ENCODE data around the gene WASF1. TPM values are rescaled to one million over a fixed set of nuclear protein-coding genes. Genes with fewer than 3 reads are reported as not detected.

The WASF1 gene
- total and polyA plus RNA-seq, 10 donors, result 1.2 to 8.8 (median 3.0) TPM

GRCh38 chr6:110101885-110102284, 77.6 kb downstream of the WASF1 start:
- no peak overlapping the region for H3K4me3 ChIP-seq
- H3K9me3 ChIP-seq, result no peaks in the 10 kb centered on the region
- DNase-seq, result peak; percentile 73
- H3K27ac ChIP-seq, result no peak overlapping the region
- TF ChIP-seq POLR2AphosphoS5 (IDR thresholded peaks at IDR 0.05) (no peak), POLR2A (IDR thresholded peaks at IDR 0.05) (no peak)
- TF ChIP-seq, protein P1, sequence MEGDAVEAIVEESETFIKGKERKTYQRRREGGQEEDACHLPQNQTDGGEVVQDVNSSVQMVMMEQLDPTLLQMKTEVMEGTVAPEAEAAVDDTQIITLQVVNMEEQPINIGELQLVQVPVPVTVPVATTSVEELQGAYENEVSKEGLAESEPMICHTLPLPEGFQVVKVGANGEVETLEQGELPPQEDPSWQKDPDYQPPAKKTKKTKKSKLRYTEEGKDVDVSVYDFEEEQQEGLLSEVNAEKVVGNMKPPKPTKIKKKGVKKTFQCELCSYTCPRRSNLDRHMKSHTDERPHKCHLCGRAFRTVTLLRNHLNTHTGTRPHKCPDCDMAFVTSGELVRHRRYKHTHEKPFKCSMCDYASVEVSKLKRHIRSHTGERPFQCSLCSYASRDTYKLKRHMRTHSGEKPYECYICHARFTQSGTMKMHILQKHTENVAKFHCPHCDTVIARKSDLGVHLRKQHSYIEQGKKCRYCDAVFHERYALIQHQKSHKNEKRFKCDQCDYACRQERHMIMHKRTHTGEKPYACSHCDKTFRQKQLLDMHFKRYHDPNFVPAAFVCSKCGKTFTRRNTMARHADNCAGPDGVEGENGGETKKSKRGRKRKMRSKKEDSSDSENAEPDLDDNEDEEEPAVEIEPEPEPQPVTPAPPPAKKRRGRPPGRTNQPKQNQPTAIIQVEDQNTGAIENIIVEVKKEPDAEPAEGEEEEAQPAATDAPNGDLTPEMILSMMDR (IDR thresholded peaks at IDR 0.05 in 8 of 11, conservative IDR thresholded peaks at IDR 0.05 in 3 of 11), result no peak
- H3K27me3 ChIP-seq (replicated peaks in 1 of 7), result no peaks in the 10 kb centered on the region
- intact Hi-C loops (cut with DNase I; ENCODE audit: low total_unique reads), result no loop called here
- WGBS, 5 donors, result 31 to 55% (median 44%) methylated on average over 1 of the region's 1 CpG
- peaks cover 0 to 12% (median 8%) of the 10 kb centered on the region in 6 donors for H3K4me1 ChIP-seq
- H3K36me3 ChIP-seq, result peaks cover 0 to 6% (median 0%) of the 10 kb centered on the region in 6 donors

DNA sequence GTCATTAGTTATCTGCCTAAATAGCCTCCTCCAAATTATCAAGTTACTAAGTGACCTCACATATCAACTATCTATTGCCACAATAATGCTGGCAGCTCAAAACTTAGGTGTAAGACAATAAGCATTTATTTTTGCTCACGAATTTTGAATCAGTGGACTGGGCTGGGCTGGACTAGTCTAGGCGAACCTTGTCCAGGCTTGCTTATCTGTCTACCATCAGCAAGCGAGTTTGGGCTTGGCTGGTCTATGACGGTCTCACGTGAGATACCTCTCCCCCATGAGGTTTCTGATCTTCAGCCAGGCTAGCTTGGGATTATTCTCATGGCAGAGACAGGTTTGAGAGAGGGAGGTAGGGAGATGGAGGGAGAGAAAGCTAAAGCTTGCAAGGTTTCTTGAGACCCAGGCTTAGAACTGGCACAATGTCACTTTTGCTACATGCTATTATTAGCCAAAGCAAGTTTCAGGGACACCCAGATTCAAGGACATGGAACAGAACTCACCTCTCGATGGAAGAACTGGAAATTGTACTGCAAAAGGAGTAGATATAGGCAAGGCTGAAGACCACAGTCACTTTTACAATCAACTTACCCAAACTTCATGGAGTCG, 80.9 kb downstream of the WASF1 start:
- 76 to 89% (median 81%) methylated on average over 7 of the region's 7 CpGs for WGBS, 5 donors
- Histone ChIP-seq H3K27me3 (replicated peaks in 1 of 7) (no peaks in the 10 kb centered on the region), H3K27ac (no peak overlapping the region), H3K4me1 (peaks cover 0 to 22% (median 8%) of the 10 kb centered on the region in 6 donors), H3K36me3 (peaks cover 0 to 6% (median 0%) of the 10 kb centered on the region in 6 donors), H3K9me3 (no peaks in the 10 kb centered on the region), H3K4me3 (no peak overlapping the region)
- TF ChIP-seq POLR2A (IDR thresholded peaks at IDR 0.05) (no peak), POLR2AphosphoS5 (IDR thresholded peaks at IDR 0.05) (no peak)
- TF ChIP-seq, protein P1 (IDR thresholded peaks at IDR 0.05 in 8 of 11, conservative IDR thresholded peaks at IDR 0.05 in 3 of 11), result no peak
- intact Hi-C loops (cut with DNase I; ENCODE audit: low total_unique reads), result no loop called here
- DNase-seq, result no peak

DNA sequence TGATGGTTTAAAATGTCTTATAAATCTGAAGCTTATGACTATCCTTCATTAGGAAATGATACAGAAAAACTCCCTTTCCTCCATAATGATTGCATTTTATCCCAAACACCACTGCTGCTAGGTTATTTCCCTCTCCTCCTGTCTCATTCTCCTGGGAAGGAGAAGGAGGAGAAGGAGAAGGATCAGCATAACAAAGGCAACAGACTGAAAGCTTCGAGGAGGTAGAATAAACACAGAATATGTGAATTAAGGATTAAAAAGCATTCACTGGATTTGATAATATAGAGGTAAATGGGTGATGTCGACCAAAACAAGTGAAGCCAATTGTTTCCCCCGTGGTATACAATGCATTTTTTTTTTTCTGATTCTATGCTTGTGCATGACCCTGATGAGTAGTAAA, 82.0 kb downstream of the WASF1 start:
- no peaks in the 10 kb centered on the region for H3K27me3 ChIP-seq (replicated peaks in 1 of 7)
- no peak overlapping the region for H3K4me3 ChIP-seq
- no peaks in the 10 kb centered on the region for H3K9me3 ChIP-seq
- intact Hi-C loops (cut with DNase I; ENCODE audit: low total_unique reads), result no loop called here
- H3K4me1 ChIP-seq, result peaks cover 0 to 22% (median 8%) of the 10 kb centered on the region in 6 donors
- peaks cover 0 to 6% (median 0%) of the 10 kb centered on the region in 6 donors for H3K36me3 ChIP-seq
- peak overlapping the region in 6 of 8 donors; percentile 50 to 66 (median 64) for H3K27ac ChIP-seq
- DNase-seq, result no peak
- 56 to 63% (median 60%) methylated on average over 3 of the region's 3 CpGs for WGBS, 5 donors
- no peak for TF ChIP-seq POLR2A (IDR thresholded peaks at IDR 0.05)
- TF ChIP-seq, protein P1 (IDR thresholded peaks at IDR 0.05 in 8 of 11, conservative IDR thresholded peaks at IDR 0.05 in 3 of 11), result no peak
- no peak for TF ChIP-seq POLR2AphosphoS5 (IDR thresholded peaks at IDR 0.05)

GRCh38 chr6:110095935-110096334, 83.5 kb downstream of the WASF1 start:
- DNase-seq, result no peak
- intact Hi-C loops (cut with DNase I; ENCODE audit: low total_unique reads), result no loop called here

More at GRCh38 chr6:110095935-110096334, 83.5 kb downstream of the WASF1 start:
- no peak overlapping the region for H3K4me3 ChIP-seq
- WGBS, 5 donors, result 91 to 100% (median 98%) methylated on average over 1 of the region's 1 CpG
- H3K27me3 ChIP-seq (replicated peaks in 1 of 7), result no peaks in the 10 kb centered on the region
- TF ChIP-seq POLR2AphosphoS5 (IDR thresholded peaks at IDR 0.05), result no peak
- TF ChIP-seq, protein P1 (IDR thresholded peaks at IDR 0.05 in 8 of 11, conservative IDR thresholded peaks at IDR 0.05 in 3 of 11), result no peak
- TF ChIP-seq POLR2A (IDR thresholded peaks at IDR 0.05), result no peak
- H3K9me3 ChIP-seq, result no peaks in the 10 kb centered on the region
- H3K4me1 ChIP-seq, result peaks cover 0 to 22% (median 8%) of the 10 kb centered on the region in 6 donors
- no peaks in the 10 kb centered on the region for H3K36me3 ChIP-seq
- peak overlapping the region in 5 of 8 donors; percentile 43 to 66 (median 63) for H3K27ac ChIP-seq

Data from spleen (tissue), 11 donors.